SK-N-SH treated with all-trans-retinoic acid at 6 μM for 48 hours (cell line): ENCODE results near the gene MCM5.

ENCODE experiments used
- ATAC-seq: fragments of 200-7000 bp; cut with Tn5 transposase; 3 replicates; pipeline ENCODE4 v1.9.1; 2020; ENCODE audit warnings: mild to moderate bottlenecking, moderate library complexity
- ARNTL ChIP-seq: fragments of 450-650 bp; formaldehyde crosslinking; IDR thresholded peaks from 2 replicates; pipeline ENCODE4 v1.5.0; 2020; ENCODE audit warnings: low read depth, mild to moderate bottlenecking, moderate library complexity, borderline replicate concordance
- BACH2 ChIP-seq: fragments of 250-450 bp; sonication (Bioruptor Pico); IDR thresholded peaks from 2 replicates; pipeline ENCODE4 v1.9.0; 2021; ENCODE audit warnings: mild to moderate bottlenecking, borderline replicate concordance
- CREB5 ChIP-seq: fragments of 250-450 bp; sonication (Bioruptor Pico); IDR thresholded peaks from 2 replicates; pipeline ENCODE4 v1.5.1; 2020; ENCODE audit warnings: low read depth, mild to moderate bottlenecking, moderate library complexity
- CSDC2 ChIP-seq: fragments of 250-450 bp; sonication (Bioruptor Pico); IDR thresholded peaks from 2 replicates; pipeline ENCODE4 v1.5.0; 2020; ENCODE audit warnings: mild to moderate bottlenecking, moderate library complexity
- ESRRG ChIP-seq: fragments of 250-450 bp; sonication (Bioruptor Pico); IDR thresholded peaks from 2 replicates; pipeline ENCODE4 v1.6.1; 2021; ENCODE audit warnings: mild to moderate bottlenecking
- GLIS3 ChIP-seq: fragments of 250-450 bp; sonication (Bioruptor Pico); IDR thresholded peaks from 2 replicates; pipeline ENCODE4 v1.5.0; 2020; ENCODE audit warnings: mild to moderate bottlenecking, moderate library complexity
- ISL1 ChIP-seq: fragments of 250-450 bp; sonication (Bioruptor Pico); IDR thresholded peaks from 2 replicates; pipeline ENCODE4 v2.1.2; 2022; ENCODE audit warnings: mild to moderate bottlenecking, moderate library complexity
- OSR1 ChIP-seq: fragments of 250-450 bp; sonication (Bioruptor Pico); IDR thresholded peaks from 2 replicates; pipeline ENCODE4 v1.8.0; 2022; ENCODE audit warnings: moderate library complexity, mild to moderate bottlenecking, inconsistent platforms
- PPARA ChIP-seq: fragments of 250-450 bp; sonication (Bioruptor Pico); IDR thresholded peaks from 2 replicates; pipeline ENCODE4 v1.5.0; 2020; ENCODE audit warnings: mild to moderate bottlenecking, borderline replicate concordance
- RARB ChIP-seq: fragments of 250-450 bp; sonication (Bioruptor Pico); IDR thresholded peaks from 2 replicates; pipeline ENCODE4 v1.8.0; 2021; ENCODE audit warnings: mild to moderate bottlenecking, moderate library complexity
- SNAI2 ChIP-seq: fragments of 250-450 bp; sonication (Bioruptor Pico); IDR thresholded peaks from 2 replicates; pipeline ENCODE4 v1.5.0; 2020; ENCODE audit warnings: mild to moderate bottlenecking, moderate library complexity
- TCF4 ChIP-seq: fragments of 250-450 bp; sonication (Bioruptor Pico); IDR thresholded peaks from 2 replicates; pipeline ENCODE4 v1.8.0; 2021; ENCODE audit warnings: mild to moderate bottlenecking, moderate library complexity, borderline replicate concordance
- TOX ChIP-seq: fragments of 250-450 bp; sonication (Bioruptor Pico); IDR thresholded peaks from 2 replicates; pipeline ENCODE4 v1.8.0; 2021; ENCODE audit warnings: mild to moderate bottlenecking, moderate library complexity, borderline replicate concordance
- ZC3H10 ChIP-seq: fragments of 250-450 bp; sonication (Bioruptor Pico); IDR thresholded peaks from 2 replicates; pipeline ENCODE4 v1.5.1; 2021; ENCODE audit warnings: mild to moderate bottlenecking, moderate library complexity
- ZFP3 ChIP-seq: fragments of 250-450 bp; sonication (Bioruptor Pico); IDR thresholded peaks from 2 replicates; pipeline ENCODE4 v1.5.0; 2020; ENCODE audit warnings: mild to moderate bottlenecking, moderate library complexity
- ZFP30 ChIP-seq: fragments of 450-650 bp; formaldehyde crosslinking; IDR thresholded peaks from 2 replicates; pipeline ENCODE4 v1.5.0; 2022; ENCODE audit warnings: mild to moderate bottlenecking, moderate library complexity
- ZNF565 ChIP-seq: fragments of 450-650 bp; formaldehyde crosslinking; conservative IDR thresholded peaks from 2 replicates; pipeline ENCODE4 v1.5.0; 2020; ENCODE audit warnings: low read depth, mild to moderate bottlenecking, moderate library complexity
- ZNF8 ChIP-seq: fragments of 450-650 bp; formaldehyde crosslinking; IDR thresholded peaks from 2 replicates; pipeline ENCODE4 v1.5.0; 2020; ENCODE audit warnings: mild to moderate bottlenecking, moderate library complexity
- TF ChIP-seq, protein P1 (sequence below): fragments of 250-450 bp; sonication (Bioruptor Pico); IDR thresholded peaks from 2 replicates; pipeline ENCODE4 v1.8.0; 2020; ENCODE audit warnings: mild to moderate bottlenecking, moderate library complexity, borderline replicate concordance
- TF ChIP-seq, protein P2 (sequence below): fragments of 250-450 bp; sonication (Bioruptor Pico); IDR thresholded peaks from 2 replicates; pipeline ENCODE4 v1.5.1; 2021; ENCODE audit warnings: mild to moderate bottlenecking, moderate library complexity
- TF ChIP-seq, protein P3 (sequence below): fragments of 250-450 bp; sonication (Bioruptor Pico); IDR thresholded peaks from 2 replicates; pipeline ENCODE4 v1.8.0; 2021; ENCODE audit warnings: low read depth, mild to moderate bottlenecking, moderate library complexity, borderline replicate concordance

MCM5 gene

DNA sequence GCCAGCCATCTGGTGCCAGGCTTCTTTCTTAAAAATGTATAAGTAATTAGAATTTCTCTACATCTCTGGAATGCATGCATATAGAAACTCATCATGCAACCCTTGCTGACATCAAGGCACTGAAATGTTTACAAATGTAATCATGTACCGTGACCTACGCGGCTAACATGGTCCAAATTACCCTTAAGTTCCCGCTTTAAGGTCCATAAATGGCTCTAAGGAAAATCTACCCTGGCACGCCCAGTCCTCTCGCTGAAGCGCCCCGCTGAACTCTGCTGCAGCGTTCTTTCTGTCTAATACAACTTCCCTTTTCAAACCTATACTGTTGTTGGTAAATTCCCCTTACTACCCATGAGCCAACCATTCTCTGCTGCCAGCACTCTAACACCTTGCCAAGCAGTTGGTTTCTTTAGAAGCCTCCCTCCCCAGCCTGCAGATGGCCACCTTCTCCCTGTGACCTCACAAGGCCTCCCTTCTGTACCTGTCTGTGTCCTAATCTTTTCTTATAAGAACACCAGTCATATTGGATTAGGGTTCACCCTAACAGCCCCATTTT is 32.5 kb upstream of the MCM5 start:
- TF ChIP-seq RARB (CRISPR knock-in tag) (no peak), ARNTL (no peak)
- ATAC-seq, result no peak

DNA sequence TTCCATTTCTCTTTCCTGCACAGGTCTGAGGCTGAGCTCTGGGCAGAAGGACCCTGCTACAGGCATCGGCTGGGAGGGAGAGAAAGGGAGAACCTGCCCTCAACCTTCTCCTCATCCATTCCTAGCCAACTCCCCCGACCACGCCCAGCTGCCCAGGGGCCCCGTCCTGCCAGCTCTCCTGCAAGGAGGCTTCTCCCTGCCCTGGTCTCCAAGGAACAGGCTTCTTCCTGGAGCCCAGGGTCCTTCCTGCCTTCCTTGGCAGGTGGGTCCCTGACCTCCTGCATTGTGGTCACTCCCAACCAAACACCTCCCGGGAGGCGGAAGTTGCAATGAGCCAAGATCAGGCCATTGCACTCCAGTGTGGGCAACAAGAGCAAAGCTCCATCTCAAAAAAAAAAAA is 31.6 kb upstream of the MCM5 start:
- no peak for TF ChIP-seq ZC3H10 (CRISPR knock-in tag)
- no peak for TF ChIP-seq ESRRG
- no peak for TF ChIP-seq GLIS3 (CRISPR knock-in tag)
- no peak for TF ChIP-seq TCF4 (CRISPR knock-in tag)
- no peak for TF ChIP-seq BACH2 (CRISPR knock-in tag)
- no peak for TF ChIP-seq PPARA
- no peak for TF ChIP-seq OSR1 (CRISPR knock-in tag)
- TF ChIP-seq SNAI2, result no peak
- TF ChIP-seq ISL1 (CRISPR knock-in tag), result no peak
- TF ChIP-seq CREB5 (CRISPR knock-in tag), result no peak
- TF ChIP-seq, protein P1, sequence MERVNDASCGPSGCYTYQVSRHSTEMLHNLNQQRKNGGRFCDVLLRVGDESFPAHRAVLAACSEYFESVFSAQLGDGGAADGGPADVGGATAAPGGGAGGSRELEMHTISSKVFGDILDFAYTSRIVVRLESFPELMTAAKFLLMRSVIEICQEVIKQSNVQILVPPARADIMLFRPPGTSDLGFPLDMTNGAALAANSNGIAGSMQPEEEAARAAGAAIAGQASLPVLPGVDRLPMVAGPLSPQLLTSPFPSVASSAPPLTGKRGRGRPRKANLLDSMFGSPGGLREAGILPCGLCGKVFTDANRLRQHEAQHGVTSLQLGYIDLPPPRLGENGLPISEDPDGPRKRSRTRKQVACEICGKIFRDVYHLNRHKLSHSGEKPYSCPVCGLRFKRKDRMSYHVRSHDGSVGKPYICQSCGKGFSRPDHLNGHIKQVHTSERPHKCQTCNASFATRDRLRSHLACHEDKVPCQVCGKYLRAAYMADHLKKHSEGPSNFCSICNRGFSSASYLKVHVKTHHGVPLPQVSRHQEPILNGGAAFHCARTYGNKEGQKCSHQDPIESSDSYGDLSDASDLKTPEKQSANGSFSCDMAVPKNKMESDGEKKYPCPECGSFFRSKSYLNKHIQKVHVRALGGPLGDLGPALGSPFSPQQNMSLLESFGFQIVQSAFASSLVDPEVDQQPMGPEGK (CRISPR knock-in tag), result no peak
- TF ChIP-seq, protein P2, sequence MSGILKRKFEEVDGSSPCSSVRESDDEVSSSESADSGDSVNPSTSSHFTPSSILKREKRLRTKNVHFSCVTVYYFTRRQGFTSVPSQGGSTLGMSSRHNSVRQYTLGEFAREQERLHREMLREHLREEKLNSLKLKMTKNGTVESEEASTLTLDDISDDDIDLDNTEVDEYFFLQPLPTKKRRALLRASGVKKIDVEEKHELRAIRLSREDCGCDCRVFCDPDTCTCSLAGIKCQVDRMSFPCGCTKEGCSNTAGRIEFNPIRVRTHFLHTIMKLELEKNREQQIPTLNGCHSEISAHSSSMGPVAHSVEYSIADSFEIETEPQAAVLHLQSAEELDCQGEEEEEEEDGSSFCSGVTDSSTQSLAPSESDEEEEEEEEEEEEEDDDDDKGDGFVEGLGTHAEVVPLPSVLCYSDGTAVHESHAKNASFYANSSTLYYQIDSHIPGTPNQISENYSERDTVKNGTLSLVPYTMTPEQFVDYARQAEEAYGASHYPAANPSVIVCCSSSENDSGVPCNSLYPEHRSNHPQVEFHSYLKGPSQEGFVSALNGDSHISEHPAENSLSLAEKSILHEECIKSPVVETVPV (CRISPR knock-in tag), result no peak
- TF ChIP-seq CSDC2 (CRISPR knock-in tag), result no peak
- TF ChIP-seq TOX (CRISPR knock-in tag), result no peak
- no peak for ATAC-seq

- TF ChIP-seq TOX (CRISPR knock-in tag) (no peak), ZC3H10 (CRISPR knock-in tag) (no peak), ZFP30 (no peak), ESRRG (no peak)
- TF ChIP-seq, protein P2 (CRISPR knock-in tag), result no peak
- TF ChIP-seq, protein P3, sequence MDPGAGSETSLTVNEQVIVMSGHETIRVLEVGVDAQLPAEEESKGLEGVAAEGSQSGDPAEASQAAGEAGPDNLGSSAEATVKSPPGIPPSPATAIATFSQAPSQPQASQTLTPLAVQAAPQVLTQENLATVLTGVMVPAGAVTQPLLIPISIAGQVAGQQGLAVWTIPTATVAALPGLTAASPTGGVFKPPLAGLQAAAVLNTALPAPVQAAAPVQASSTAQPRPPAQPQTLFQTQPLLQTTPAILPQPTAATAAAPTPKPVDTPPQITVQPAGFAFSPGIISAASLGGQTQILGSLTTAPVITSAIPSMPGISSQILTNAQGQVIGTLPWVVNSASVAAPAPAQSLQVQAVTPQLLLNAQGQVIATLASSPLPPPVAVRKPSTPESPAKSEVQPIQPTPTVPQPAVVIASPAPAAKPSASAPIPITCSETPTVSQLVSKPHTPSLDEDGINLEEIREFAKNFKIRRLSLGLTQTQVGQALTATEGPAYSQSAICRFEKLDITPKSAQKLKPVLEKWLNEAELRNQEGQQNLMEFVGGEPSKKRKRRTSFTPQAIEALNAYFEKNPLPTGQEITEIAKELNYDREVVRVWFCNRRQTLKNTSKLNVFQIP (CRISPR knock-in tag), result no peak
- ATAC-seq, result no peak
These were observed 29.9 kb upstream of the MCM5 start for GRCh38 chr22:35369996-35370395.

GRCh38 chr22:35373781-35374180 is 26.2 kb upstream of the MCM5 start:
- ATAC-seq, result no peak
- TF ChIP-seq ESRRG (no peak), ARNTL (no peak), GLIS3 (CRISPR knock-in tag) (no peak), ZFP3 (CRISPR knock-in tag) (no peak), ISL1 (CRISPR knock-in tag) (no peak), CSDC2 (CRISPR knock-in tag) (no peak), ZNF565 (no peak), CREB5 (CRISPR knock-in tag) (no peak), ZFP30 (no peak), TOX (CRISPR knock-in tag) (no peak), PPARA (no peak), ZNF8 (CRISPR knock-in tag) (no peak), RARB (CRISPR knock-in tag) (no peak)
- TF ChIP-seq, protein P3 (CRISPR knock-in tag), result no peak
- TF ChIP-seq, protein P2 (CRISPR knock-in tag), result no peak
